ENCODE data around the gene FGF16. TPM values are rescaled to one million over a fixed set of nuclear protein-coding genes. Genes with fewer than 3 reads are reported as not detected.

FGF16 gene
- total RNA-seq, 1 donor from 2014 or later = not detected

DNA sequence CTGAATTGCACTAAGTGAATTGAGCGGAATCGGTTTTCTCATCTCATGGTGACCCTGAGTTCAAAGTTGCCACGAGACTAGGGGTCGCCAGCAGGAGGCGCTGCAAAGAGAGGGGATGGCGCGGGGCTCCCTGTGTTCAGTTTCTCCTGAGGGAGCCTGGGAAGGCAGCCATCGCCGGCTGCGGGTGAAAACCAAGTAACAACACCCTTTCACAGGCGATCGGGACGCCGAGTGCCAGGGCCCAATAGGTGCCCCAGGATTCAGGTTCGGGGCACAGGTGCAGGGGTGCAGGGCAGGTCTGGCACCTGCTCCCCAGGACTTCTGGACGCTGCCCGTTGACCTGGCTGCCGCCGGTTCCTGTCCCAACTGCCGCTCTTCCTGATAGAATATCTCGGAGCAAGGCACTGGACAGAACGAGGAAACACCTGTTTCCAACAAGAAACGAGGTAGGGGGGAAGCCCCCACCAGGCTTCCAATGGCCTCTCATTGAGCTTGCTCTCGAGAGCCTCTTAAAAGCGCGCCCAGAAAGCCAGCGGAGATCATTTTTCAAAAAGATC, 1.1 kb upstream of the FGF16 start:
- Mint-ChIP-seq H3K4me1 (ENCODE audit: low read depth, unreplicated experiment) (peaks cover 16% of the 10 kb centered on the region), H3K27me3 (ENCODE audit: low read depth, unreplicated experiment) (peaks cover 13% of the 10 kb centered on the region), H3K36me3 (ENCODE audit: low read depth, unreplicated experiment) (no peaks in the 10 kb centered on the region), H3K27ac (ENCODE audit: unreplicated experiment) (no peak overlapping the region), H3K9me3 (ENCODE audit: unreplicated experiment) (no peaks in the 10 kb centered on the region), H3K4me3 (ENCODE audit: unreplicated experiment) (peak overlapping the region; percentile 8)
- H2AFZ ChIP-seq (ENCODE audit: low read depth, low read length) = peak overlapping the region; percentile 26
- H3K4me2 ChIP-seq (ENCODE audit: low read length) = peak overlapping the region; percentile 78
- H3K27me3 ChIP-seq (ENCODE audit: insufficient read depth, low read length) = no peaks in the 10 kb centered on the region
- no peaks in the 10 kb centered on the region for H4K20me1 ChIP-seq (ENCODE audit: insufficient read depth, low read length)
- FAIRE-seq (no peak), DNase-seq (ENCODE audit: low read depth) (no peak)
- no peaks in the 10 kb centered on the region for H3K9me3 ChIP-seq (ENCODE audit: insufficient read depth, low read depth, low read length)
- H3K27ac ChIP-seq (ENCODE audit: low read depth, low read length) = no peak overlapping the region
- no peaks in the 10 kb centered on the region for H3K36me3 ChIP-seq (ENCODE audit: insufficient read depth, low read length)
- no peak overlapping the region for H3K9ac ChIP-seq (ENCODE audit: low read length)
- no peaks in the 10 kb centered on the region for H3K79me2 ChIP-seq (ENCODE audit: insufficient read depth, low read length)
- H3K4me3 ChIP-seq (ENCODE audit: insufficient read depth, low read depth, low read length) = peak overlapping the region; percentile 42
- H3K4me1 ChIP-seq (ENCODE audit: insufficient read depth, low read length) = peaks cover 20% of the 10 kb centered on the region
- TF ChIP-seq, protein P1, sequence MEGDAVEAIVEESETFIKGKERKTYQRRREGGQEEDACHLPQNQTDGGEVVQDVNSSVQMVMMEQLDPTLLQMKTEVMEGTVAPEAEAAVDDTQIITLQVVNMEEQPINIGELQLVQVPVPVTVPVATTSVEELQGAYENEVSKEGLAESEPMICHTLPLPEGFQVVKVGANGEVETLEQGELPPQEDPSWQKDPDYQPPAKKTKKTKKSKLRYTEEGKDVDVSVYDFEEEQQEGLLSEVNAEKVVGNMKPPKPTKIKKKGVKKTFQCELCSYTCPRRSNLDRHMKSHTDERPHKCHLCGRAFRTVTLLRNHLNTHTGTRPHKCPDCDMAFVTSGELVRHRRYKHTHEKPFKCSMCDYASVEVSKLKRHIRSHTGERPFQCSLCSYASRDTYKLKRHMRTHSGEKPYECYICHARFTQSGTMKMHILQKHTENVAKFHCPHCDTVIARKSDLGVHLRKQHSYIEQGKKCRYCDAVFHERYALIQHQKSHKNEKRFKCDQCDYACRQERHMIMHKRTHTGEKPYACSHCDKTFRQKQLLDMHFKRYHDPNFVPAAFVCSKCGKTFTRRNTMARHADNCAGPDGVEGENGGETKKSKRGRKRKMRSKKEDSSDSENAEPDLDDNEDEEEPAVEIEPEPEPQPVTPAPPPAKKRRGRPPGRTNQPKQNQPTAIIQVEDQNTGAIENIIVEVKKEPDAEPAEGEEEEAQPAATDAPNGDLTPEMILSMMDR (IDR thresholded peaks at IDR 0.05; ENCODE audit: insufficient read depth, low read depth, low read length) = no peak
- no peak for TF ChIP-seq EZH2 (IDR thresholded peaks at IDR 0.05; ENCODE audit: insufficient read depth, low read length)

DNA sequence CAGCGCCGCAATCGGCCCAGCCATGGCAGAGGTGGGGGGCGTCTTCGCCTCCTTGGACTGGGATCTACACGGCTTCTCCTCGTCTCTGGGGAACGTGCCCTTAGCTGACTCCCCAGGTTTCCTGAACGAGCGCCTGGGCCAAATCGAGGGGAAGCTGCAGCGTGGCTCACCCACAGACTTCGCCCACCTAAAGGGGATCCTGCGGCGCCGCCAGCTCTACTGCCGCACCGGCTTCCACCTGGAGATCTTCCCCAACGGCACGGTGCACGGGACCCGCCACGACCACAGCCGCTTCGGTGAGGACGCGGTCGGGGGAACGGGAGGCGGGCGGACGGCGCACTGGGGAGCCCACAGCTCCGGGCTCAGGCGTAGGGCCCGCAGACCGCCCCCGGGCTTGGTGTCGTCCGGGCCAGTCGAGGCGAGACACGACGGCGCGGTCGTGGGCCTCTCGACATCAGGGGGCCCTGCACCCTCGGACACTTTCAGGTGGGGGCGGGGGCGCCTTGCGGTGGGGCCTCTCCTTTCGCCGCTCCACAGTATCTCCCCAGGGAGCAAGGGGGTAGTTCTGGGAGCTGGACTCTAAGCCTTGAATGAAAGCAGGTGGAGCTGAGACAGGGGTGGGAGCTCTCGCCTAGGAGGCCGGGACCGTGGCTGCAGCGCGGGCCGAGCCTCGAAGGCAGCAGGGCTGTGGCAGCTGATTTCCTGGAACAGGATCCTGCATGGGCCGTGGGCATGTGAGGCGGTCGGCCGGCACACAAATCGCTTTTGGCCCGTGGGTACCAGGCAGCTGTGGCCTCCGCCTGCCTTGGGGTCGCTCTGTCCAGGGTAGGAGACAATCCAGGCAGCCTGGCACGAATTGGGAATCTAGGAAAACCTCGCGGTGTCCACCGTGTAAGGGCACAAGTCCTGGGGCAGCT, 722 bp downstream of the FGF16 start:
- Mint-ChIP-seq H3K9me3 (ENCODE audit: unreplicated experiment) (no peaks in the 10 kb centered on the region), H3K4me3 (ENCODE audit: unreplicated experiment) (no peak overlapping the region), H3K27ac (ENCODE audit: unreplicated experiment) (no peak overlapping the region), H3K27me3 (ENCODE audit: low read depth, unreplicated experiment) (peaks cover 13% of the 10 kb centered on the region), H3K4me1 (ENCODE audit: low read depth, unreplicated experiment) (peaks cover 5% of the 10 kb centered on the region), H3K36me3 (ENCODE audit: low read depth, unreplicated experiment) (no peaks in the 10 kb centered on the region)
- H3K9me3 ChIP-seq (ENCODE audit: insufficient read depth, low read depth, low read length) = no peaks in the 10 kb centered on the region
- FAIRE-seq = no peak
- peaks cover 13% of the 10 kb centered on the region for H3K4me1 ChIP-seq (ENCODE audit: insufficient read depth, low read length)
- H3K27me3 ChIP-seq (ENCODE audit: insufficient read depth, low read length) = no peaks in the 10 kb centered on the region
- peak overlapping the region; percentile 27 for H3K9ac ChIP-seq (ENCODE audit: low read length)
- peak overlapping the region; percentile 33 for H3K4me3 ChIP-seq (ENCODE audit: insufficient read depth, low read depth, low read length)
- DNase-seq (ENCODE audit: low read depth) = no peak
- H3K36me3 ChIP-seq (ENCODE audit: insufficient read depth, low read length) = no peaks in the 10 kb centered on the region
- no peak overlapping the region for H3K27ac ChIP-seq (ENCODE audit: low read depth, low read length)
- TF ChIP-seq, protein P1 (IDR thresholded peaks at IDR 0.05; ENCODE audit: insufficient read depth, low read depth, low read length) = no peak
- TF ChIP-seq EZH2 (IDR thresholded peaks at IDR 0.05; ENCODE audit: insufficient read depth, low read length) = no peak
- H4K20me1 ChIP-seq (ENCODE audit: insufficient read depth, low read length) = no peaks in the 10 kb centered on the region
- H3K4me2 ChIP-seq (ENCODE audit: low read length) = peak overlapping the region; percentile 78
- no peaks in the 10 kb centered on the region for H3K79me2 ChIP-seq (ENCODE audit: insufficient read depth, low read length)
- peak overlapping the region; percentile 63 for H2AFZ ChIP-seq (ENCODE audit: low read depth, low read length)

Data from astrocyte (in vitro differentiated cells and primary cell).